Activated B cell treated with CpG ODN at 0.5 μM for 24 hours (primary cell): ENCODE measurements around the gene GOLGA6A. TPM values are rescaled to one million over a fixed set of nuclear protein-coding genes. Genes with fewer than 3 reads are reported as not detected.

Experiments used
- ATAC-seq: fragments of 200-7000 bp; cut with Tn5 transposase; one replicate; pipeline ENCODE4 v1.10.0; 2021; ENCODE audit warnings: low read depth, mild to moderate bottlenecking, moderate library complexity
- CTCF ChIA-PET: fragments of 350-600 bp; sonication (Branson Sonifier 250); formaldehyde crosslinking; loops from one replicate; lab custom pipeline; 2021; ENCODE audit warnings: antibody characterized with exemption; lab: Charles Lee
- POLR2A ChIA-PET: fragments of 350-600 bp; sonication (Branson Sonifier 250); formaldehyde crosslinking; loops from one replicate; lab custom pipeline; 2021; ENCODE audit warnings: antibody characterized with exemption; lab: Charles Lee
- DNase-seq: peaks from one replicate; pipeline ENCODE4 v3.0.0; 2022
- H3K27ac Mint-ChIP-seq: one replicate; pipeline ENCODE4 v1.8.0; 2020; ENCODE audit warnings: mixed read lengths
- H3K27me3 Mint-ChIP-seq: one replicate; pipeline ENCODE4 v1.8.0; 2021; ENCODE audit warnings: mixed read lengths
- H3K36me3 Mint-ChIP-seq: one replicate; pipeline ENCODE4 v1.8.0; 2021; ENCODE audit warnings: low read depth, mixed read lengths
- H3K4me1 Mint-ChIP-seq: one replicate; pipeline ENCODE4 v1.8.0; 2021; ENCODE audit warnings: mixed read lengths
- H3K4me3 Mint-ChIP-seq: one replicate; pipeline ENCODE4 v1.8.0; 2020; ENCODE audit warnings: mild to moderate bottlenecking, mixed read lengths
- H3K9me3 Mint-ChIP-seq: one replicate; pipeline ENCODE4 v1.8.0; 2020; ENCODE audit warnings: mixed read lengths
- CTCF ChIP-seq: fragments of 200-600 bp; IDR thresholded peaks from one replicate; pipeline ENCODE4 v1.8.0; 2022; ENCODE audit warnings: antibody characterized with exemption, mild to moderate bottlenecking
- intact Hi-C: fragments of 100-400 bp; cut with micrococcal nuclease; formaldehyde crosslinking; loops from one replicate; pipeline ENCODE4 v1.15.1; 2024
- total RNA-seq: library from RNA; stranded (reverse); gene quantifications from 2 replicates; pipeline ENCODE4 v1.2.3, GENCODE V29; 2022

GOLGA6A gene
- total RNA-seq, 1 donor from 2014 or later, result not detected

GRCh38 chr15:74022706-74023470, 59.5 kb downstream of the GOLGA6A start:
- POLR2A ChIA-PET, result no interaction called here
- H3K4me1 Mint-ChIP-seq, result peaks cover 2% of the 10 kb centered on the region
- no peak for DNase-seq
- CTCF ChIA-PET, result interaction anchor here (0.6 kb wide), 1 partner anchor 16 kb away, joined by 3 read pairs; no protein-coding TSS in a partner anchor
- H3K36me3 Mint-ChIP-seq, result peaks cover 62% of the 10 kb centered on the region
- ATAC-seq, result no peak
- intact Hi-C loops, result no loop called here
- H3K27me3 Mint-ChIP-seq, result no peaks in the 10 kb centered on the region
- no peak for TF ChIP-seq CTCF
- H3K27ac Mint-ChIP-seq, result no peak overlapping the region
- H3K9me3 Mint-ChIP-seq, result no peaks in the 10 kb centered on the region
- no peak overlapping the region for H3K4me3 Mint-ChIP-seq

Other genes starting within 250 kb of the GOLGA6A start
- gene TBC1D21, start 209.0 kb downstream of the GOLGA6A start, total RNA-seq, result not detected in 2 replicates
- 0.61 and 1.1 TPM in 2 replicates for gene LOXL1, start 156.1 kb downstream of the GOLGA6A start, total RNA-seq
- 8.9 and 10.6 TPM in 2 replicates for gene STOML1, start 90.3 kb downstream of the GOLGA6A start, total RNA-seq
- gene PML, start 87.8 kb downstream of the GOLGA6A start, total RNA-seq, result 58.1 and 62.4 TPM in 2 replicates
- not detected in 2 replicates for gene ISLR2, start 48.0 kb upstream of the GOLGA6A start, total RNA-seq
- not detected in 2 replicates for gene ISLR, start 91.2 kb upstream of the GOLGA6A start, total RNA-seq
- not detected in 2 replicates for gene STRA6, start 120.2 kb upstream of the GOLGA6A start, total RNA-seq
- not detected in 2 replicates for gene CCDC33, start 153.8 kb upstream of the GOLGA6A start, total RNA-seq